ENCODE data around the gene AEN. TPM values are rescaled to one million over a fixed set of nuclear protein-coding genes. Genes with fewer than 3 reads are reported as not detected.
A peak's percentile ranks its signal among the peaks of the same experiment; 100 is the strongest.

The AEN gene
- total RNA-seq, 6 donors from 2014 or later, result 7.5 to 37.6 (median 18.4) TPM

GRCh38 chr15:88661041-88661700, 40.0 kb downstream of the AEN start:
- no peaks in the 10 kb centered on the region for H3K9me3 ChIP-seq
- H3K36me3 ChIP-seq, result no peaks in the 10 kb centered on the region
- ATAC-seq (ENCODE audit: low FRiP score in 2 of 2) (no peak), DNase-seq (no peak)
- H3K4me1 ChIP-seq, result no peaks in the 10 kb centered on the region
- TF ChIP-seq POLR2AphosphoS5 (IDR thresholded peaks at IDR 0.05) (no peak), CTCF (IDR thresholded peaks at IDR 0.05) (no peak), EP300 (IDR thresholded peaks at IDR 0.05) (no peak), POLR2A (IDR thresholded peaks at IDR 0.05) (no peak)
- no peak overlapping the region for H3K4me3 ChIP-seq
- H3K27ac ChIP-seq, result no peak overlapping the region
- H3K27me3 ChIP-seq, result no peaks in the 10 kb centered on the region

GRCh38 chr15:88661761-88662556, 40.8 kb downstream of the AEN start:
- no peak overlapping the region for H3K27ac ChIP-seq
- ATAC-seq (ENCODE audit: low FRiP score in 2 of 2) (no peak), DNase-seq (no peak)
- H3K36me3 ChIP-seq, result no peaks in the 10 kb centered on the region
- H3K4me3 ChIP-seq, result no peak overlapping the region
- WGBS, 2 donors, result 74 to 87% methylated on average over 4 of the region's 4 CpGs
- TF ChIP-seq POLR2A (IDR thresholded peaks at IDR 0.05) (no peak), POLR2AphosphoS5 (IDR thresholded peaks at IDR 0.05) (no peak)
- no peaks in the 10 kb centered on the region for H3K27me3 ChIP-seq
- H3K4me1 ChIP-seq, result no peaks in the 10 kb centered on the region
- no peaks in the 10 kb centered on the region for H3K9me3 ChIP-seq

- no peak for ATAC-seq (ENCODE audit: low FRiP score in 2 of 2)
- H3K36me3 ChIP-seq, result no peaks in the 10 kb centered on the region
- no peaks in the 10 kb centered on the region for H3K27me3 ChIP-seq
- no peak overlapping the region for H3K27ac ChIP-seq
- H3K4me1 ChIP-seq, result no peaks in the 10 kb centered on the region
- DNase-seq, result no peak
- TF ChIP-seq POLR2A (IDR thresholded peaks at IDR 0.05), result no peak
- no peak for TF ChIP-seq EP300 (IDR thresholded peaks at IDR 0.05)
- TF ChIP-seq POLR2AphosphoS5 (IDR thresholded peaks at IDR 0.05), result no peak
- no peak for TF ChIP-seq CTCF (IDR thresholded peaks at IDR 0.05)
- WGBS, 2 donors, result 78 to 97% methylated on average over 2 to 6 of the region's 6 CpGs
- no peaks in the 10 kb centered on the region for H3K9me3 ChIP-seq
- H3K4me3 ChIP-seq, result no peak overlapping the region
These were observed 42.0 kb downstream of the AEN start for GRCh38 chr15:88663141-88663621.

GRCh38 chr15:88664151-88664778, 43.1 kb downstream of the AEN start:
- TF ChIP-seq POLR2A (IDR thresholded peaks at IDR 0.05) (no peak), CTCF (IDR thresholded peaks at IDR 0.05) (peak in 5 of 6 experiments; percentile 27 to 59 (median 40))
- Histone ChIP-seq H3K27me3 (no peaks in the 10 kb centered on the region), H3K36me3 (no peaks in the 10 kb centered on the region), H3K9me3 (no peaks in the 10 kb centered on the region), H3K4me3 (no peak overlapping the region), H3K4me1 (no peaks in the 10 kb centered on the region), H3K27ac (no peak overlapping the region)
- WGBS, 2 donors, result 85 to 88% methylated on average over 3 to 7 of the region's 7 CpGs
- DNase-seq (no peak), ATAC-seq (ENCODE audit: low FRiP score in 2 of 2) (peak in 1 of 2 donors; percentile 48)

GRCh38 chr15:88674661-88675060, 53.5 kb downstream of the AEN start:
- TF ChIP-seq POLR2A (IDR thresholded peaks at IDR 0.05), result no peak
- no peak for TF ChIP-seq EP300 (IDR thresholded peaks at IDR 0.05)
- TF ChIP-seq POLR2AphosphoS5 (IDR thresholded peaks at IDR 0.05), result no peak
- TF ChIP-seq CTCF (IDR thresholded peaks at IDR 0.05), result no peak
- Histone ChIP-seq H3K27me3 (no peaks in the 10 kb centered on the region), H3K4me3 (no peak overlapping the region), H3K9me3 (no peaks in the 10 kb centered on the region), H3K36me3 (no peaks in the 10 kb centered on the region), H3K4me1 (no peaks in the 10 kb centered on the region), H3K27ac (no peak overlapping the region)
- DNase-seq (no peak), ATAC-seq (ENCODE audit: low FRiP score in 2 of 2) (no peak)
- 80 to 81% methylated on average over 4 of the region's 4 CpGs for WGBS, 2 donors
